Measurements from ENCODE around the gene NUP214.

DNA sequence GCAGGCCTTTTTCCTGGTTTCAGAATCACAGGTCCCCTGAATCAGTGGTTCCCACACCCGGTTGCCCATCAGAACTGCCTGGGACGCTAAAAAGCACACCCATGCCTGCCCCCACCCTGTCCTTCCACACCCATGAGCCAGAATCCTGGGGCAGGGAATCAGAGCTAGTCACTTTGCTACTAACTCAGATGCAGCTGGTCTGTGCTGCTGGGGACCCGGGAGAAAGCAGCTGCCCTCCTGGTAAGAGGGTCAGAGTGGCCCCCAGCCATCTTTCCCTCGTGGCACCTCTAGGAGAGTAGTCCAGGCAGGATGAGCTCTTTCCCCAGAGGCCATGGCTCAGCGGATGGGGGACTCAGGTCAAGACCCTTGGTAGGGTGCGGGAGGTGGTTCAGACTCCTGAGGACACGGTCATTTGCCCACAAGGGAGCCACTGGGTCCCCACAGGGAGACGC, 11.3 kb upstream of the NUP214 start:
- TF ChIP-seq, protein P1, sequence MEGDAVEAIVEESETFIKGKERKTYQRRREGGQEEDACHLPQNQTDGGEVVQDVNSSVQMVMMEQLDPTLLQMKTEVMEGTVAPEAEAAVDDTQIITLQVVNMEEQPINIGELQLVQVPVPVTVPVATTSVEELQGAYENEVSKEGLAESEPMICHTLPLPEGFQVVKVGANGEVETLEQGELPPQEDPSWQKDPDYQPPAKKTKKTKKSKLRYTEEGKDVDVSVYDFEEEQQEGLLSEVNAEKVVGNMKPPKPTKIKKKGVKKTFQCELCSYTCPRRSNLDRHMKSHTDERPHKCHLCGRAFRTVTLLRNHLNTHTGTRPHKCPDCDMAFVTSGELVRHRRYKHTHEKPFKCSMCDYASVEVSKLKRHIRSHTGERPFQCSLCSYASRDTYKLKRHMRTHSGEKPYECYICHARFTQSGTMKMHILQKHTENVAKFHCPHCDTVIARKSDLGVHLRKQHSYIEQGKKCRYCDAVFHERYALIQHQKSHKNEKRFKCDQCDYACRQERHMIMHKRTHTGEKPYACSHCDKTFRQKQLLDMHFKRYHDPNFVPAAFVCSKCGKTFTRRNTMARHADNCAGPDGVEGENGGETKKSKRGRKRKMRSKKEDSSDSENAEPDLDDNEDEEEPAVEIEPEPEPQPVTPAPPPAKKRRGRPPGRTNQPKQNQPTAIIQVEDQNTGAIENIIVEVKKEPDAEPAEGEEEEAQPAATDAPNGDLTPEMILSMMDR (conservative IDR thresholded peaks at IDR 0.05; ENCODE audit: low read depth, low read length): no peak
- no peak for TF ChIP-seq EZH2 (IDR thresholded peaks at IDR 0.05; ENCODE audit: low read length, unreplicated experiment)
